Astrocyte (in vitro differentiated cells and primary cell): Measurements from ENCODE around the gene MYH9. TPM values are rescaled to one million over a fixed set of nuclear protein-coding genes. Genes with fewer than 3 reads are reported as not detected.
A peak's percentile ranks its signal among the peaks of the same experiment; 100 is the strongest.
"Not testable (repeated sequence)": the region's sequence is repeated elsewhere in the genome, so short reads cannot be mapped to it uniquely, and the experiment has no call there.

ENCODE experiments used
- DNase-seq: peaks from one replicate; pipeline ENCODE4 v3.0.0-alpha.2; 2010; ENCODE audit warnings: low read depth
- FAIRE-seq: peaks from 2 replicates; lab custom pipeline; 2011; peaks lifted over from hg19 to GRCh38; lab: Jason Lieb, UNC
- H2AFZ ChIP-seq: 2 replicates; pipeline ENCODE4 v1.6.0; 2012; ENCODE audit warnings: low read depth, low read length, inconsistent platforms
- H3K27ac ChIP-seq: 2 replicates; pipeline ENCODE4 v1.5.1; 2011; ENCODE audit warnings: low read depth, low read length, inconsistent platforms
- H3K27me3 ChIP-seq: 2 replicates; pipeline ENCODE4 v1.6.0; 2011; ENCODE audit warnings: low read length, inconsistent platforms; ENCODE audit not compliant: insufficient read depth
- H3K36me3 ChIP-seq: 2 replicates; pipeline ENCODE4 v1.5.1; 2011; ENCODE audit warnings: low read length, inconsistent platforms; ENCODE audit not compliant: insufficient read depth
- H3K4me1 ChIP-seq: 2 replicates; pipeline ENCODE4 v1.5.1; 2011; ENCODE audit warnings: low read length, inconsistent platforms; ENCODE audit not compliant: insufficient read depth
- H3K4me2 ChIP-seq: 2 replicates; pipeline ENCODE4 v1.6.0; 2012; ENCODE audit warnings: low read length, inconsistent platforms
- H3K4me3 ChIP-seq: 2 replicates; pipeline ENCODE4 v1.5.1; 2011; ENCODE audit warnings: low read depth, mild to moderate bottlenecking, low read length, inconsistent platforms; ENCODE audit not compliant: insufficient read depth
- H3K79me2 ChIP-seq: 2 replicates; pipeline ENCODE4 v1.6.0; 2012; ENCODE audit warnings: mild to moderate bottlenecking, low read length, inconsistent platforms; ENCODE audit not compliant: insufficient read depth
- H3K9ac ChIP-seq: 2 replicates; pipeline ENCODE4 v1.6.0; 2012; ENCODE audit warnings: mild to moderate bottlenecking, low read length, inconsistent platforms
- H3K9me3 ChIP-seq: 2 replicates; pipeline ENCODE4 v1.5.1; 2012; ENCODE audit warnings: low read depth, mild to moderate bottlenecking, low read length, inconsistent platforms; ENCODE audit not compliant: insufficient read depth
- H4K20me1 ChIP-seq: 2 replicates; pipeline ENCODE4 v1.6.0; 2012; ENCODE audit warnings: low read length, inconsistent platforms; ENCODE audit not compliant: insufficient read depth
- H3K27ac Mint-ChIP-seq: one replicate; pipeline ENCODE4 v1.8.0; 2021; ENCODE audit warnings: mild to moderate bottlenecking, mixed read lengths; ENCODE audit not compliant: unreplicated experiment
- H3K27me3 Mint-ChIP-seq: one replicate; pipeline ENCODE4 v1.8.0; 2021; ENCODE audit warnings: low read depth, mixed read lengths; ENCODE audit not compliant: unreplicated experiment
- H3K36me3 Mint-ChIP-seq: one replicate; pipeline ENCODE4 v1.8.0; 2021; ENCODE audit warnings: low read depth, mixed read lengths; ENCODE audit not compliant: unreplicated experiment
- H3K4me1 Mint-ChIP-seq: one replicate; pipeline ENCODE4 v1.8.0; 2021; ENCODE audit warnings: low read depth, mixed read lengths; ENCODE audit not compliant: unreplicated experiment
- H3K4me3 Mint-ChIP-seq: one replicate; pipeline ENCODE4 v1.8.0; 2021; ENCODE audit warnings: mild to moderate bottlenecking, moderate library complexity, mixed read lengths; ENCODE audit not compliant: unreplicated experiment
- H3K9me3 Mint-ChIP-seq: one replicate; pipeline ENCODE4 v1.8.0; 2021; ENCODE audit warnings: mild to moderate bottlenecking, mixed read lengths; ENCODE audit not compliant: unreplicated experiment
- CTCF ChIP-seq: IDR thresholded peaks from 2 replicates; pipeline ENCODE4 v1.5.1; 2011; ENCODE audit warnings: low read depth, mild to moderate bottlenecking, inconsistent platforms, low read length, moderate library complexity; ENCODE audit not compliant: insufficient read depth
- EZH2 ChIP-seq: IDR thresholded peaks from 2 replicates; pipeline ENCODE4 v1.6.1; 2012; ENCODE audit warnings: mild to moderate bottlenecking, low read length, inconsistent platforms; ENCODE audit not compliant: insufficient read depth
- total RNA-seq: library from RNA; stranded (reverse); gene quantifications from 2 replicates; pipeline ENCODE4 v1.2.1, GENCODE V29; 2021

MYH9 gene
- total RNA-seq, 1 donor from 2014 or later, result 2,278 TPM

GRCh38 chr22:36291831-36292740, 95.7 kb downstream of the MYH9 start:
- peaks cover 76% of the 10 kb centered on the region for H3K36me3 ChIP-seq
- H3K4me3 Mint-ChIP-seq, result peak overlapping the region; percentile 57
- H3K27ac ChIP-seq, result no peak overlapping the region
- no peak overlapping the region for H3K4me3 ChIP-seq
- H3K79me2 ChIP-seq, result peaks cover 75% of the 10 kb centered on the region
- H2AFZ ChIP-seq, result no peak overlapping the region
- H3K36me3 Mint-ChIP-seq, result peaks cover 28% of the 10 kb centered on the region
- no peaks in the 10 kb centered on the region for H3K27me3 Mint-ChIP-seq
- H3K4me1 ChIP-seq, result no peaks in the 10 kb centered on the region
- H4K20me1 ChIP-seq, result peaks cover 86% of the 10 kb centered on the region
- no peak overlapping the region for H3K4me2 ChIP-seq
- H3K27me3 ChIP-seq, result no peaks in the 10 kb centered on the region
- no peak overlapping the region for H3K9ac ChIP-seq
- no peaks in the 10 kb centered on the region for H3K9me3 Mint-ChIP-seq
- FAIRE-seq (no peak), DNase-seq (no peak)
- TF ChIP-seq CTCF (no peak), EZH2 (no peak)
- no peaks in the 10 kb centered on the region for H3K9me3 ChIP-seq
- peak overlapping the region; percentile 80 for H3K27ac Mint-ChIP-seq
- H3K4me1 Mint-ChIP-seq, result peaks cover 23% of the 10 kb centered on the region

DNA sequence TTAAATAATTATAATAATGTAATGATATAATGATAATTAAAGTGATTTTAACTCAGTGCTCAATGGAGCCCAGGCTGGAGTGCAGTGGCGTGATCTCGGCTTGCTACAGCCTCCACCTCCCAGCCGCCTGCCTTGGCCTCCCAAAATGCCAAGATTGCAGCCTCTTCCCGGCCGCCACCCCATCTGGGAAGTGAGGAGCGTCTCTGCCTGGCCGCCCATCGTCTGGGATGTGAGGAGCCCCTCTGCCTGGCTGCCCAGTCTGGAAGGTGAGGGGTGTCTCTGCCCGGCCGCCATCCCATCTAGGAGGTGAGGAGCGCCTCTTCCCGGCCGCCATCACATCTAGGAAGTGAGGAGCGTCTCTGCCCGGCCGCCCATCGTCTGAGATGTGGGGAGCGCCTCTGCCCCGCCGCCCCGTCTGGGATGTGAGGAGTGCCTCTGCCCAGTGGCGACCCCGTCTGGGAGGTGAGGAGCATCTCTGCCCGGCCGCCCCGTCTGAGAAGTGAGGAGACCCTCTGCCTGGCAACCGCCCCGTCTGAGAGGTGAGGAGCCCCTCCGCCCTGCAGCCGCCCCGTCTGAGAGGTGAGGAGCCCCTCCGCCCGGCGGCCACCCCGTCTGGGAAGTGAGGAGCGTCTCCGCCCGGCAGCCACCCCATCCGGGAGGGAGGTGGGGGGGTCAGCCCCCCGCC, 97.2 kb downstream of the MYH9 start:
- DNase-seq, H2AFZ ChIP-seq, H3K27me3 ChIP-seq, H3K9ac ChIP-seq, H3K27ac ChIP-seq, H3K4me1 ChIP-seq, FAIRE-seq, H3K4me3 ChIP-seq, H3K4me3 Mint-ChIP-seq, H3K4me2 ChIP-seq, H3K27me3 Mint-ChIP-seq, H3K9me3 Mint-ChIP-seq, H3K9me3 ChIP-seq: not testable (repeated sequence)
- peaks cover 25% of the 10 kb centered on the region for H3K4me1 Mint-ChIP-seq
- Histone ChIP-seq H3K79me2 (peaks cover 73% of the 10 kb centered on the region), H3K36me3 (peaks cover 74% of the 10 kb centered on the region), H4K20me1 (peaks cover 86% of the 10 kb centered on the region)
- peaks cover 39% of the 10 kb centered on the region for H3K36me3 Mint-ChIP-seq
- peak overlapping the region; percentile 91 for H3K27ac Mint-ChIP-seq

- Histone ChIP-seq H4K20me1 (peaks cover 86% of the 10 kb centered on the region), H3K36me3 (peaks cover 73% of the 10 kb centered on the region), H3K79me2 (peaks cover 73% of the 10 kb centered on the region)
- peak overlapping the region; percentile 91 for H3K27ac Mint-ChIP-seq
- not testable (repeated sequence) for H3K9ac ChIP-seq, H3K27me3 Mint-ChIP-seq, H3K27ac ChIP-seq, H3K9me3 ChIP-seq, FAIRE-seq, H2AFZ ChIP-seq, H3K4me1 ChIP-seq, H3K4me3 ChIP-seq, DNase-seq, H3K9me3 Mint-ChIP-seq, H3K27me3 ChIP-seq, H3K4me2 ChIP-seq
- H3K36me3 Mint-ChIP-seq, result peaks cover 39% of the 10 kb centered on the region
- H3K4me1 Mint-ChIP-seq, result peaks cover 25% of the 10 kb centered on the region
- peak overlapping the region; percentile 4 for H3K4me3 Mint-ChIP-seq
These were observed 97.8 kb downstream of the MYH9 start for GRCh38 chr22:36289948-36290371.
